KMS-11 (cell line): ENCODE results near the gene SASH1.

Experiments
- H2AFZ ChIP-seq: fragments of 200-600 bp; sonication (generic); 2 replicates; pipeline ENCODE4 v1.6.1; 2016; ENCODE audit warnings: antibody characterized with exemption, mixed run types, low read depth
- H3K27ac ChIP-seq: fragments of 200-600 bp; sonication (generic); 2 replicates; pipeline ENCODE4 v1.6.1; 2016; ENCODE audit warnings: mild to moderate bottlenecking, mixed run types
- H3K27me3 ChIP-seq: fragments of 200-600 bp; sonication (generic); 2 replicates; pipeline ENCODE4 v1.6.1; 2017; ENCODE audit warnings: mild to moderate bottlenecking, low read depth, mixed run types, moderate library complexity; ENCODE audit not compliant: insufficient read depth
- H3K36me3 ChIP-seq: fragments of 200-600 bp; sonication (generic); 2 replicates; pipeline ENCODE4 v1.6.1; 2017; ENCODE audit warnings: mild to moderate bottlenecking, mixed run types; ENCODE audit not compliant: insufficient read depth
- H3K4me1 ChIP-seq: fragments of 200-600 bp; sonication (generic); 2 replicates; pipeline ENCODE4 v1.6.1; 2016; ENCODE audit warnings: mild to moderate bottlenecking, low read depth, mixed run types; ENCODE audit not compliant: poor library complexity, severe bottlenecking
- H3K4me2 ChIP-seq: fragments of 200-600 bp; sonication (generic); 2 replicates; pipeline ENCODE4 v1.7.0; 2016; ENCODE audit warnings: mild to moderate bottlenecking, mixed run types
- H3K4me3 ChIP-seq: fragments of 200-600 bp; sonication (generic); IDR thresholded peaks from 2 replicates; pipeline ENCODE4 v1.6.1; 2017; ENCODE audit warnings: low read depth, low read length, mixed read lengths; ENCODE audit not compliant: insufficient read depth
- H3K79me2 ChIP-seq: fragments of 200-600 bp; sonication (generic); 2 replicates; pipeline ENCODE4 v1.6.1; 2016; ENCODE audit warnings: low read depth, mixed run types; ENCODE audit not compliant: insufficient read depth
- H3K9ac ChIP-seq: fragments of 200-600 bp; sonication (generic); 2 replicates; pipeline ENCODE4 v1.6.1; 2016; ENCODE audit warnings: mild to moderate bottlenecking, mixed run types
- H4K20me1 ChIP-seq: fragments of 200-600 bp; sonication (generic); 2 replicates; pipeline ENCODE4 v1.6.1; 2016; ENCODE audit warnings: mild to moderate bottlenecking, mixed run types; ENCODE audit not compliant: insufficient read depth
- TF ChIP-seq, protein P1 (sequence below): fragments of 200-600 bp; sonication (generic); conservative IDR thresholded peaks from 2 replicates; pipeline ENCODE4 v1.6.1; 2017; ENCODE audit warnings: low read depth, mild to moderate bottlenecking, antibody characterized with exemption, low read length, moderate library complexity, mixed read lengths

SASH1 gene

DNA sequence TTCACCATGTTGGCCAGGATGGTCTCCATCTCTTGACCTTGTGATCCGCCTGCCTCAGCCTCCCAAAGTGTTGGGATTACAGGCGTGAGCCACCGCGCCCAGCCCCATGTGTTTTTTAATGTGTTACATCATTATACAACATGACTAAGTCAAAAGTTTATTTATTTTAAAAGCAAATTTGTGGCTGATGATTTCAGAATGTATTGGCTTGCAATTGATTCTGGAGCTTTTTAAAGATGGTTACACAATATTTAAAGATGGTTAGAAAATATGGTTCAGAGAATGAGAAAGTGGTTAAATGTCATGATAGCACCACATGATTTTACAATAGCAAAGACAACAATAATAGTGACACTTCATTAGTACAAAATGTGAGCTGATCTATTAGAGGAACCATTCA is 80.5 kb downstream of the SASH1 start:
- Histone ChIP-seq H3K27ac (no peak overlapping the region), H3K27me3 (no peaks in the 10 kb centered on the region), H3K4me1 (no peaks in the 10 kb centered on the region), H3K36me3 (no peaks in the 10 kb centered on the region), H2AFZ (no peak overlapping the region), H3K4me3 (no peak overlapping the region), H4K20me1 (no peaks in the 10 kb centered on the region), H3K9ac (no peak overlapping the region), H3K79me2 (no peaks in the 10 kb centered on the region), H3K4me2 (no peak overlapping the region)
- TF ChIP-seq, protein P1, sequence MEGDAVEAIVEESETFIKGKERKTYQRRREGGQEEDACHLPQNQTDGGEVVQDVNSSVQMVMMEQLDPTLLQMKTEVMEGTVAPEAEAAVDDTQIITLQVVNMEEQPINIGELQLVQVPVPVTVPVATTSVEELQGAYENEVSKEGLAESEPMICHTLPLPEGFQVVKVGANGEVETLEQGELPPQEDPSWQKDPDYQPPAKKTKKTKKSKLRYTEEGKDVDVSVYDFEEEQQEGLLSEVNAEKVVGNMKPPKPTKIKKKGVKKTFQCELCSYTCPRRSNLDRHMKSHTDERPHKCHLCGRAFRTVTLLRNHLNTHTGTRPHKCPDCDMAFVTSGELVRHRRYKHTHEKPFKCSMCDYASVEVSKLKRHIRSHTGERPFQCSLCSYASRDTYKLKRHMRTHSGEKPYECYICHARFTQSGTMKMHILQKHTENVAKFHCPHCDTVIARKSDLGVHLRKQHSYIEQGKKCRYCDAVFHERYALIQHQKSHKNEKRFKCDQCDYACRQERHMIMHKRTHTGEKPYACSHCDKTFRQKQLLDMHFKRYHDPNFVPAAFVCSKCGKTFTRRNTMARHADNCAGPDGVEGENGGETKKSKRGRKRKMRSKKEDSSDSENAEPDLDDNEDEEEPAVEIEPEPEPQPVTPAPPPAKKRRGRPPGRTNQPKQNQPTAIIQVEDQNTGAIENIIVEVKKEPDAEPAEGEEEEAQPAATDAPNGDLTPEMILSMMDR = no peak

DNA sequence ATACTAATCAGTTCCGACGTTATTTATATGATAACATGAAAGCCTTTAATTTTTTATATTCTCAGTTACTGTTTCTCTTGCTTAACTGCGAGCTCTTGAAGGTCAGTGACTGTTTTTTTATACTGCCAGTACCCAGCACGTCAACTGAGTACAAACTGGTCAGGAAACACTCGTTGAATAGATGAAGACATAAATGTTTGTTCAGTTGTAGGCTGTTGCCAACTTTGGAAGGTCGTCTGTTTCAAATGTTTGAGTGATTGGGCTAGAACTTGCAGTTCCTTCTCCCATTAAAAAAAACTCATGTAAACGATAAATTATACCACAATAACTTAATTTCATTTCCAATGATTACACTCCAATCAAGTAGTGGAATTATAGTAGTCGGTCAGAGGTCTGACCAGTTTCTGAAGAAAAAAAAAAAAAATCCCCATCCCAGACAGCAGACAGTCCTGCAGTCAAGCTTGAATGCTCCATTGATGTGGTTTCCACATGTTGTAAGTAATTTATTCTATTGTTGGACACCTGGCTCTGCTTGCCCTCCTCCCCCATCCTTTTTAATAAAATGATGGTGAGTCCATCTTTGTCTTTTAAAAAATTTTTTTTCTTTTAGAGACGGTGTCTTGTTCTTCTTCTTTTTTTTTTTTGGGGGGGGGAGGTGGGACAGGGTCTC is 81.1 kb downstream of the SASH1 start:
- Histone ChIP-seq H3K4me1 (no peaks in the 10 kb centered on the region), H3K4me3 (no peak overlapping the region), H3K27ac (no peak overlapping the region), H3K4me2 (no peak overlapping the region), H3K27me3 (no peaks in the 10 kb centered on the region), H3K79me2 (no peaks in the 10 kb centered on the region), H3K9ac (no peak overlapping the region), H2AFZ (no peak overlapping the region), H3K36me3 (no peaks in the 10 kb centered on the region), H4K20me1 (no peaks in the 10 kb centered on the region)
- TF ChIP-seq, protein P1 = no peak

DNA sequence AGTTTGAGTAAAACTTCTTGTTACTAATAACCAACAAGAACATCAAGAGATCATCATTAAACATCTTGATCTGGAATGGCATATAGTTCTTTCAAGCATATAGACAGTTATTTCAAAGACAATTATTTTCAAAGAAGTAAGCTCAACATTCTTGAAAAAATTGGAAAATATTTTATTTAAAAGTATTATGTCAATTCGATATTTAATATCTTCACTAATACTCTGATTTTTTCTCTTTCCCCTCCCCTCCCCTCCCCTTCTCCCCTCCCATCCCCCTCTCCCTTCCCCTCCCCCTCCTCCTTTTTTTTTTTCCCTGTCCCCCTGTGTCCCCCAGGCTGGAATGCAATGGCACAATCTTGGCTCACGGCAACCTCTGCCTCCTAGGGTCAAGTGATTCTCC is 82.8 kb downstream of the SASH1 start:
- Histone ChIP-seq H3K27me3 (no peaks in the 10 kb centered on the region), H3K4me1 (no peaks in the 10 kb centered on the region), H4K20me1 (no peaks in the 10 kb centered on the region), H3K36me3 (no peaks in the 10 kb centered on the region), H2AFZ (no peak overlapping the region), H3K9ac (no peak overlapping the region), H3K79me2 (no peaks in the 10 kb centered on the region), H3K27ac (no peak overlapping the region), H3K4me2 (no peak overlapping the region), H3K4me3 (no peak overlapping the region)
- TF ChIP-seq, protein P1 = no peak

DNA sequence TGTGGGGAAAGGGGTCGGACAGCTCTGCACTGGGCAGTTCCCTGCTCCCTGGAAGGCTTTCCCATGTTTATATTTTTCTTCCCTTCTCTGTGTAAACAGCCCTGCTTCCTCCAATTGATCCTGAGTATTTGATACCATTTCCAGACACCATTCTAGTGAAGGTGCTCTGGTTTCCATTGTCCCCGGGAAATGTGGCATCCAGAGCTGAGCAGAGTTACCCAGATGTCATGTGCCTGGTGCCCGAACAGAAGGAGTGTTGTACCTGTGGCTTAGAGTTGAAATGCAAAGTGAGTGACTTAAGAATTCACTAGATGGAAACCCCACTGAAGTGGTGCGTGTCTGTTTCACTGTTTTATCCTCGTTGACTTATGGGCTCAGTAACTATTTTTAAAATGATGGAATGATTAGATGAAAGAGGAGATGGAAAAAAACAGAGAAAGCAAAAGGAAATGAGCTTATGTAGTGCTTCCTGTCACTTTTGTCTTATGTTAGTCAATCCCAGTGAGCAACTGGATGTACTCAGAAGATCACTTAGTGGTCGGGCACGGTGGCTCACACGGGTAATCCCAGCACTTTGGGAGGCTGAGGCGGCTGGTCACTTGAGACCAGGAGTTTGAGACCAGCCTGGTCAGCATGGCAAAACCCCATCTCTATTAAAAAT is 83.8 kb downstream of the SASH1 start:
- no peaks in the 10 kb centered on the region for H3K36me3 ChIP-seq
- no peak overlapping the region for H3K4me2 ChIP-seq
- no peaks in the 10 kb centered on the region for H3K79me2 ChIP-seq
- no peaks in the 10 kb centered on the region for H4K20me1 ChIP-seq
- no peak overlapping the region for H3K27ac ChIP-seq
- H2AFZ ChIP-seq = no peak overlapping the region
- no peak overlapping the region for H3K9ac ChIP-seq
- no peaks in the 10 kb centered on the region for H3K27me3 ChIP-seq
- no peak overlapping the region for H3K4me3 ChIP-seq
- H3K4me1 ChIP-seq = no peaks in the 10 kb centered on the region
- TF ChIP-seq, protein P1 = no peak
